ENCODE results near the gene PRKCA.

DNA sequence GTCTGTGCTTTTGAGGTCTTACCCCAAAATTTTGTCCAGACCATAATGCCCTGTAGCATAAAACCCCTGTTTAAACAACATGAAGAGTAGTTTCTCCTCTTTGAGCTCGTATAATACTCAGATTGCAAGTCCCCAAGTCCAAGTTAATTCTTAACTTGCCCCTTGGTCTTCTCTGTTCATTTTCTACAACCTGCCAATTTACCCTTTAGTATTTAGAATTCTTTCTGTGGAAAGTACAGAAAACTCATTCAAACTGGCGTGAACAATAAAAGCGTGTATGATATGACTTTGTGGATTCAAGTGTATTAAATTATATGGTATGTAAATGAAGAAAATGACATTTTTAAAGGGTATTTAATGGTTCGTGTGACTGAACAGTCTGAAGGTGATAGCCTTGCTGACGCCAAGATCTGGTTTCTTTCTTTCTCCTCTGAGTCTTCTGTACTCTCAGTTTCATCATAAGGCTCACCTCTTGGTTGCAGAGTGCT, 185.6 kb downstream of the PRKCA start:
- TF ChIP-seq, protein P1, sequence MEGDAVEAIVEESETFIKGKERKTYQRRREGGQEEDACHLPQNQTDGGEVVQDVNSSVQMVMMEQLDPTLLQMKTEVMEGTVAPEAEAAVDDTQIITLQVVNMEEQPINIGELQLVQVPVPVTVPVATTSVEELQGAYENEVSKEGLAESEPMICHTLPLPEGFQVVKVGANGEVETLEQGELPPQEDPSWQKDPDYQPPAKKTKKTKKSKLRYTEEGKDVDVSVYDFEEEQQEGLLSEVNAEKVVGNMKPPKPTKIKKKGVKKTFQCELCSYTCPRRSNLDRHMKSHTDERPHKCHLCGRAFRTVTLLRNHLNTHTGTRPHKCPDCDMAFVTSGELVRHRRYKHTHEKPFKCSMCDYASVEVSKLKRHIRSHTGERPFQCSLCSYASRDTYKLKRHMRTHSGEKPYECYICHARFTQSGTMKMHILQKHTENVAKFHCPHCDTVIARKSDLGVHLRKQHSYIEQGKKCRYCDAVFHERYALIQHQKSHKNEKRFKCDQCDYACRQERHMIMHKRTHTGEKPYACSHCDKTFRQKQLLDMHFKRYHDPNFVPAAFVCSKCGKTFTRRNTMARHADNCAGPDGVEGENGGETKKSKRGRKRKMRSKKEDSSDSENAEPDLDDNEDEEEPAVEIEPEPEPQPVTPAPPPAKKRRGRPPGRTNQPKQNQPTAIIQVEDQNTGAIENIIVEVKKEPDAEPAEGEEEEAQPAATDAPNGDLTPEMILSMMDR (IDR thresholded peaks at IDR 0.05; ENCODE audit: low read depth, low read length): no peak
- TF ChIP-seq EZH2phosphoT487 (IDR thresholded peaks at IDR 0.05; ENCODE audit: low read depth): no peak
